Measurements from ENCODE around the gene CXCR3. TPM values are rescaled to one million over a fixed set of nuclear protein-coding genes. Genes with fewer than 3 reads are reported as not detected.
"Not testable (repeated sequence)": the region's sequence is repeated elsewhere in the genome, so short reads cannot be mapped to it uniquely, and the experiment has no call there.

CXCR3 gene
- total RNA-seq, 2 experiments from 2014 or later, result 28.5 to 31.1 TPM

GRCh38 chrX:71659342-71659741 is 41.0 kb upstream of the CXCR3 start:
- H3K9me3 Mint-ChIP-seq, result no peaks in the 10 kb centered on the region
- H3K27me3 Mint-ChIP-seq, result no peaks in the 10 kb centered on the region
- H3K4me1 Mint-ChIP-seq (ENCODE audit: low read depth), result peaks cover 18% of the 10 kb centered on the region
- POLR2A ChIA-PET, result no interaction called here
- H3K27ac Mint-ChIP-seq, result no peak overlapping the region
- no peaks in the 10 kb centered on the region for H3K36me3 Mint-ChIP-seq
- intact Hi-C loops (cut with micrococcal nuclease), result no loop called here
- no peak for DNase-seq
- no peak overlapping the region for H3K4me3 Mint-ChIP-seq
- CTCF ChIA-PET, result no interaction called here

- Mint-ChIP-seq H3K36me3 (no peaks in the 10 kb centered on the region), H3K27me3 (no peaks in the 10 kb centered on the region), H3K27ac (no peak overlapping the region), H3K9me3 (no peaks in the 10 kb centered on the region), H3K4me1 (ENCODE audit: low read depth) (peaks cover 2% of the 10 kb centered on the region), H3K4me3 (no peak overlapping the region)
- ChIA-PET CTCF (no interaction called here), POLR2A (no interaction called here)
- intact Hi-C loops (cut with micrococcal nuclease), result no loop called here
- DNase-seq, result no peak
Measured at GRCh38 chrX:71657267-71657666, 39.0 kb upstream of the CXCR3 start.

GRCh38 chrX:71653344-71653743 is 35.0 kb upstream of the CXCR3 start:
- DNase-seq, result no peak
- intact Hi-C loops (cut with micrococcal nuclease), result loop anchor here (5.0 kb wide), 1 partner anchor 681 kb away; no protein-coding TSS in a partner anchor
- H3K27ac Mint-ChIP-seq, result no peak overlapping the region
- ChIA-PET CTCF (no interaction called here), POLR2A (no interaction called here)
- H3K36me3 Mint-ChIP-seq, result no peaks in the 10 kb centered on the region
- H3K4me1 Mint-ChIP-seq (ENCODE audit: low read depth), result peaks cover 5% of the 10 kb centered on the region
- H3K27me3 Mint-ChIP-seq, result no peaks in the 10 kb centered on the region
- H3K4me3 Mint-ChIP-seq, result no peak overlapping the region
- H3K9me3 Mint-ChIP-seq, result no peaks in the 10 kb centered on the region

GRCh38 chrX:71652405-71652804 is 34.1 kb upstream of the CXCR3 start:
- POLR2A ChIA-PET, result interaction anchor here (0.7 kb wide), 1 partner anchor 470 kb away, joined by 3 read pairs; no protein-coding TSS in a partner anchor
- intact Hi-C loops (cut with micrococcal nuclease), result loop anchor here (5.0 kb wide), 1 partner anchor 680 kb away; no protein-coding TSS in a partner anchor
- Mint-ChIP-seq H3K9me3 (no peaks in the 10 kb centered on the region), H3K27me3 (no peaks in the 10 kb centered on the region), H3K27ac (no peak overlapping the region), H3K4me3 (no peak overlapping the region), H3K36me3 (no peaks in the 10 kb centered on the region), H3K4me1 (ENCODE audit: low read depth) (peaks cover 5% of the 10 kb centered on the region)
- peak; percentile 59 for DNase-seq
- CTCF ChIA-PET, result interaction anchor here (0.6 to 2.1 kb wide), 21 partner anchors 9 to 284 kb away, joined by 3 to 18 read pairs (median 5); partner anchors contain the start of gene CXCR3

- no peak overlapping the region for H3K27ac Mint-ChIP-seq
- intact Hi-C loops (cut with micrococcal nuclease), result loop anchor here (1.0 to 5.0 kb wide), 2 partner anchors 34 to 678 kb away; no protein-coding TSS in a partner anchor
- H3K4me3 Mint-ChIP-seq, result no peak overlapping the region
- ChIA-PET POLR2A (no interaction called here), CTCF (interaction anchor here (0.8 to 2.2 kb wide), 8 partner anchors 11 to 261 kb away, joined by 3 to 7 read pairs (median 4); partner anchors contain the start of gene CXCR3)
- no peaks in the 10 kb centered on the region for H3K27me3 Mint-ChIP-seq
- peaks cover 5% of the 10 kb centered on the region for H3K4me1 Mint-ChIP-seq (ENCODE audit: low read depth)
- DNase-seq, result peak; percentile 52
- H3K36me3 Mint-ChIP-seq, result no peaks in the 10 kb centered on the region
- no peaks in the 10 kb centered on the region for H3K9me3 Mint-ChIP-seq
Measured at GRCh38 chrX:71650333-71650969, 32.1 kb upstream of the CXCR3 start.

GRCh38 chrX:71644406-71644805 is 26.1 kb upstream of the CXCR3 start:
- H3K27ac Mint-ChIP-seq; CTCF ChIA-PET; H3K4me1 Mint-ChIP-seq (ENCODE audit: low read depth); DNase-seq; H3K27me3 Mint-ChIP-seq; POLR2A ChIA-PET; H3K36me3 Mint-ChIP-seq; intact Hi-C loops (cut with micrococcal nuclease); H3K9me3 Mint-ChIP-seq; H3K4me3 Mint-ChIP-seq: not testable (repeated sequence)

- Mint-ChIP-seq H3K27ac (no peak overlapping the region), H3K4me1 (ENCODE audit: low read depth) (peaks cover 17% of the 10 kb centered on the region), H3K4me3 (no peak overlapping the region), H3K36me3 (no peaks in the 10 kb centered on the region), H3K27me3 (no peaks in the 10 kb centered on the region), H3K9me3 (no peaks in the 10 kb centered on the region)
- CTCF ChIA-PET, result no interaction called here
- intact Hi-C loops (cut with micrococcal nuclease), result no loop called here
- POLR2A ChIA-PET, result interaction anchor here (5.3 kb wide), 1 partner anchor 22 kb away, joined by 30 read pairs; the partner anchor contains the start of gene CXCR3
- no peak for DNase-seq
Measured at GRCh38 chrX:71640002-71640401, 21.7 kb upstream of the CXCR3 start.

GRCh38 chrX:71638409-71638808 is 20.1 kb upstream of the CXCR3 start:
- Mint-ChIP-seq H3K4me3 (no peak overlapping the region), H3K36me3 (no peaks in the 10 kb centered on the region), H3K27ac (no peak overlapping the region), H3K4me1 (ENCODE audit: low read depth) (peaks cover 17% of the 10 kb centered on the region), H3K9me3 (no peaks in the 10 kb centered on the region), H3K27me3 (no peaks in the 10 kb centered on the region)
- ChIA-PET POLR2A (interaction anchor here (1.1 to 5.3 kb wide), 5 partner anchors 16 to 272 kb away, joined by 3 to 30 read pairs (median 5); partner anchors contain the start of genes CXCR3, OGT and TAF1), CTCF (interaction anchor here (2.0 to 2.7 kb wide), 2 partner anchors 16 to 20 kb away, joined by 11 to 13 read pairs; partner anchors contain the start of gene CXCR3)
- no peak for DNase-seq
- intact Hi-C loops (cut with micrococcal nuclease), result loop anchor here (1.0 to 5.0 kb wide), 2 partner anchors 16 to 106 kb away; partner anchors contain the start of gene OGT

GRCh38 chrX:71637848-71638247 is 19.5 kb upstream of the CXCR3 start:
- ChIA-PET POLR2A (interaction anchor here (1.1 to 5.3 kb wide), 5 partner anchors 16 to 271 kb away, joined by 3 to 30 read pairs (median 5); partner anchors contain the start of genes CXCR3, OGT and TAF1), CTCF (interaction anchor here (2.0 to 2.7 kb wide), 2 partner anchors 15 to 20 kb away, joined by 11 to 13 read pairs; partner anchors contain the start of gene CXCR3)
- Mint-ChIP-seq H3K27me3 (no peaks in the 10 kb centered on the region), H3K9me3 (no peaks in the 10 kb centered on the region), H3K4me1 (ENCODE audit: low read depth) (peaks cover 17% of the 10 kb centered on the region), H3K27ac (no peak overlapping the region), H3K4me3 (no peak overlapping the region), H3K36me3 (no peaks in the 10 kb centered on the region)
- intact Hi-C loops (cut with micrococcal nuclease), result loop anchor here (1.0 to 5.0 kb wide), 2 partner anchors 16 to 106 kb away; partner anchors contain the start of gene OGT
- peak; percentile 37 for DNase-seq

- H3K4me3 Mint-ChIP-seq, result peak overlapping the region; percentile 53
- H3K27me3 Mint-ChIP-seq, result no peaks in the 10 kb centered on the region
- ChIA-PET POLR2A (interaction anchor here (1.1 to 5.3 kb wide), 4 partner anchors 15 to 271 kb away, joined by 3 to 30 read pairs (median 10); partner anchors contain the start of genes CXCR3, OGT and TAF1), CTCF (interaction anchor here (0.9 to 2.7 kb wide), 3 partner anchors 15 to 22 kb away, joined by 4 to 13 read pairs (median 11); partner anchors contain the start of gene CXCR3)
- DNase-seq, result peak; percentile 31
- no peaks in the 10 kb centered on the region for H3K36me3 Mint-ChIP-seq
- H3K4me1 Mint-ChIP-seq (ENCODE audit: low read depth), result peaks cover 17% of the 10 kb centered on the region
- no peaks in the 10 kb centered on the region for H3K9me3 Mint-ChIP-seq
- intact Hi-C loops (cut with micrococcal nuclease), result loop anchor here (5.0 kb wide), 1 partner anchor 105 kb away; the partner anchor contains the start of gene OGT
- peak overlapping the region; percentile 85 for H3K27ac Mint-ChIP-seq
Measured at GRCh38 chrX:71637253-71637618, 18.9 kb upstream of the CXCR3 start.

- Mint-ChIP-seq H3K9me3 (no peaks in the 10 kb centered on the region), H3K4me1 (ENCODE audit: low read depth) (peaks cover 17% of the 10 kb centered on the region), H3K4me3 (no peak overlapping the region), H3K27me3 (no peaks in the 10 kb centered on the region), H3K36me3 (no peaks in the 10 kb centered on the region), H3K27ac (peak overlapping the region; percentile 85)
- peak; percentile 33 for DNase-seq
- ChIA-PET POLR2A (interaction anchor here (1.9 to 5.3 kb wide), 3 partner anchors 14 to 104 kb away, joined by 4 to 30 read pairs (median 16); partner anchors contain the start of genes CXCR3 and OGT), CTCF (interaction anchor here (0.9 to 2.7 kb wide), 4 partner anchors 14 to 21 kb away, joined by 4 to 13 read pairs (median 8); partner anchors contain the start of gene CXCR3)
- intact Hi-C loops (cut with micrococcal nuclease), result loop anchor here (5.0 kb wide), 1 partner anchor 104 kb away; the partner anchor contains the start of gene OGT
Measured at GRCh38 chrX:71636438-71637252, 18.3 kb upstream of the CXCR3 start.

Measured in activated CD4-positive, alpha-beta memory T cell treated with anti-CD3 and anti-CD28 coated beads for 36 hours (primary cell).